Suprapubic skin (tissue), 4 donors: ENCODE results near the gene ATXN7L3.

Experiments used
- CTCF ChIP-seq, 2 donors: fragments of 200-600 bp in 1 of 2; fragments of 450-650 bp in 1 of 2; sonication (generic) in 1 of 2; IDR thresholded peaks; one replicate each; pipeline ENCODE4 v1.5.1; 2016 to 2019; ENCODE audit warnings: antibody characterized with exemption in 2 of 2, mild to moderate bottlenecking in 1 of 2, moderate library complexity in 1 of 2
- POLR2A ChIP-seq, 2 donors: fragments of 450-650 bp; IDR thresholded peaks; one replicate each; pipeline ENCODE4 v1.6.1; 2017; ENCODE audit warnings: antibody characterized with exemption in 2 of 2, mild to moderate bottlenecking in 2 of 2, moderate library complexity in 2 of 2
- POLR2AphosphoS5 ChIP-seq, 3 donors: sonication (generic); formaldehyde crosslinking; IDR thresholded peaks; one replicate each; pipeline ENCODE4 v1.6.1; 2017; ENCODE audit warnings: antibody characterized with exemption in 3 of 3

GRCh38 chr17:44219616-44220212 lies 20.0 kb upstream of the ATXN7L3 start, which contains the start of gene UBTF:
- TF ChIP-seq CTCF (IDR thresholded peaks at IDR 0.05) = no peak
- TF ChIP-seq POLR2AphosphoS5 (IDR thresholded peaks at IDR 0.05) = no peak
- TF ChIP-seq POLR2A (IDR thresholded peaks at IDR 0.05) = no peak
